Spinal cord (tissue), 10 donors: ENCODE measurements around the gene DNAJB9. TPM values are rescaled to one million over a fixed set of nuclear protein-coding genes. Genes with fewer than 3 reads are reported as not detected.

Source experiments
- DNase-seq, 6 donors: peaks; one replicate each; pipeline versions ENCODE4 v3.0.0 to v3.0.0-alpha.2; 2013 to 2015; ENCODE audit warnings: low spot score in 6 of 6, low read depth in 4 of 6
- H3K27ac ChIP-seq: one replicate; pipeline ENCODE4 v1.5.1; 2013; ENCODE audit warnings: low read depth, low read length, control low read depth
- H3K27me3 ChIP-seq: one replicate; pipeline ENCODE4 v1.6.1; 2013; ENCODE audit warnings: low read length; ENCODE audit not compliant: control insufficient read depth, insufficient read depth
- H3K36me3 ChIP-seq: one replicate; pipeline ENCODE4 v1.6.1; 2013; ENCODE audit warnings: low read length; ENCODE audit not compliant: control insufficient read depth, insufficient read depth
- H3K4me1 ChIP-seq: one replicate; pipeline ENCODE4 v1.6.1; 2013; ENCODE audit warnings: low read length; ENCODE audit not compliant: control insufficient read depth, insufficient read depth
- H3K4me3 ChIP-seq: one replicate; pipeline ENCODE4 v1.5.1; 2013; ENCODE audit warnings: low read depth, low read length, control low read depth
- H3K9me3 ChIP-seq: one replicate; pipeline ENCODE4 v1.6.1; 2013; ENCODE audit warnings: low read length; ENCODE audit not compliant: control insufficient read depth, insufficient read depth
- WGBS: methylation state at CpG from one replicate; pipeline ENCODE4 v1.1.5; 2013; ENCODE audit warnings: missing lambda C conversion rate; ENCODE audit not compliant: insufficient coverage; 5-methylcytosine and 5-hydroxymethylcytosine counted together
- polyA plus RNA-seq, 2 donors: library from polyadenylated mRNA; unstranded; fragments of 120-200 nt; gene quantifications; one replicate each; pipeline ENCODE4 v1.2.1, GENCODE V29; 2013; ENCODE audit not compliant: insufficient read length in 2 of 2
- total RNA-seq, 2 donors: library from RNA; depleted of rRNA in 1 of 2; stranded (reverse); fragments of 120-200 nt in 1 of 2; fragments of >200 nt in 1 of 2; gene quantifications; one replicate each; pipeline versions ENCODE4 v1.2.3 to v1.2.4, GENCODE V29; 2013 to 2014
- donor health status: healthy.

Gene DNAJB9
- total and polyA plus RNA-seq, 4 donors: 29.9 to 49.3 (median 32.6) TPM

GRCh38 chr7:108559253-108559652 lies 10.4 kb upstream of the DNAJB9 start:
- H3K27me3 ChIP-seq: no peaks in the 10 kb centered on the region
- H3K27ac ChIP-seq: no peak overlapping the region
- no peak for DNase-seq
- no peak overlapping the region for H3K4me3 ChIP-seq
- peaks cover 6% of the 10 kb centered on the region for H3K36me3 ChIP-seq
- peaks cover 11% of the 10 kb centered on the region for H3K9me3 ChIP-seq
- H3K4me1 ChIP-seq: no peaks in the 10 kb centered on the region
- WGBS: 92% methylated on average over 2 of the region's 4 CpGs

- Histone ChIP-seq H3K27me3 (no peaks in the 10 kb centered on the region), H3K36me3 (peaks cover 9% of the 10 kb centered on the region), H3K27ac (no peak overlapping the region), H3K9me3 (peaks cover 11% of the 10 kb centered on the region), H3K4me1 (no peaks in the 10 kb centered on the region), H3K4me3 (no peak overlapping the region)
- DNase-seq: no peak
- WGBS: 93% methylated on average over 2 of the region's 4 CpGs
These were observed 8.5 kb upstream of the DNAJB9 start for GRCh38 chr7:108561047-108561619.

DNA sequence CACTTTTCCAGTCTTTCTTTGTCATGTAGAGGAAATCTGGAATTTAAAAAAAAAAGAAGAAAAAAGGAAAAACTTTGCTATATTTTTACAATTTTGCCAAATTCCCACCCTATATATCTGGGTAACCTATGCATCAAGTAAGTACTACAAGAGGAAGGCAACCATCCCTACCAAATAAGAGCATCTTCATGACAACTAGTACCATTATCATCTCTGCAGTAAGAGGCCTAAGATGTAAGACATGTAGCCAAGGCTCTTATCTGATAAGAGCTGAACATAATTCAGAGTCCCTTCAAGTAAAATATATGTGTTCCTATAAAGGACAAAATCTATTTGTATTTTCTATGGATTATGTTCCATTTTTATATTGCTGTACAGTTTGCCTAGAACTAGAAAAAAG lies 3.7 kb upstream of the DNAJB9 start:
- Histone ChIP-seq H3K9me3 (no peaks in the 10 kb centered on the region), H3K27me3 (no peaks in the 10 kb centered on the region), H3K4me1 (peaks cover 5% of the 10 kb centered on the region), H3K36me3 (peaks cover 9% of the 10 kb centered on the region), H3K27ac (no peak overlapping the region), H3K4me3 (no peak overlapping the region)
- DNase-seq: no peak

GRCh38 chr7:108568801-108569380 lies 783 bp upstream of the DNAJB9 start:
- Histone ChIP-seq H3K36me3 (peaks cover 3% of the 10 kb centered on the region), H3K4me3 (peak overlapping the region; percentile 77), H3K4me1 (peaks cover 5% of the 10 kb centered on the region), H3K27ac (peak overlapping the region; percentile 97), H3K9me3 (no peaks in the 10 kb centered on the region), H3K27me3 (no peaks in the 10 kb centered on the region)
- no peak for DNase-seq
- WGBS: under 1% methylated on average over 13 of the region's 24 CpGs

GRCh38 chr7:108570146-108570755 lies 577 bp downstream of the DNAJB9 start:
- H3K4me3 ChIP-seq: peak overlapping the region; percentile 77
- no peaks in the 10 kb centered on the region for H3K9me3 ChIP-seq
- H3K36me3 ChIP-seq: peaks cover 4% of the 10 kb centered on the region
- peak in 3 of 6 donors; percentile 29 to 62 (median 52) for DNase-seq
- under 1% methylated on average over 28 of the region's 36 CpGs for WGBS
- no peaks in the 10 kb centered on the region for H3K27me3 ChIP-seq
- peaks cover 5% of the 10 kb centered on the region for H3K4me1 ChIP-seq
- H3K27ac ChIP-seq: peak overlapping the region; percentile 97

GRCh38 chr7:108572480-108572879 lies 2.8 kb downstream of the DNAJB9 start:
- WGBS: no CpG with 5 or more reads among the region's 2 CpGs

GRCh38 chr7:108575156-108575555 lies 5.5 kb downstream of the DNAJB9 start:
- Histone ChIP-seq H3K27ac (no peak overlapping the region), H3K36me3 (peaks cover 10% of the 10 kb centered on the region), H3K4me3 (no peak overlapping the region), H3K4me1 (no peaks in the 10 kb centered on the region), H3K27me3 (no peaks in the 10 kb centered on the region), H3K9me3 (peaks cover 5% of the 10 kb centered on the region)
- no CpG with 5 or more reads among the region's 2 CpGs for WGBS
- DNase-seq: no peak

More at GRCh38 chr7:108572480-108572879, 2.8 kb downstream of the DNAJB9 start:
- Histone ChIP-seq H3K36me3 (peaks cover 3% of the 10 kb centered on the region), H3K4me3 (no peak overlapping the region), H3K27ac (no peak overlapping the region), H3K27me3 (no peaks in the 10 kb centered on the region), H3K4me1 (peaks cover 5% of the 10 kb centered on the region), H3K9me3 (no peaks in the 10 kb centered on the region)
- DNase-seq: no peak

DNA sequence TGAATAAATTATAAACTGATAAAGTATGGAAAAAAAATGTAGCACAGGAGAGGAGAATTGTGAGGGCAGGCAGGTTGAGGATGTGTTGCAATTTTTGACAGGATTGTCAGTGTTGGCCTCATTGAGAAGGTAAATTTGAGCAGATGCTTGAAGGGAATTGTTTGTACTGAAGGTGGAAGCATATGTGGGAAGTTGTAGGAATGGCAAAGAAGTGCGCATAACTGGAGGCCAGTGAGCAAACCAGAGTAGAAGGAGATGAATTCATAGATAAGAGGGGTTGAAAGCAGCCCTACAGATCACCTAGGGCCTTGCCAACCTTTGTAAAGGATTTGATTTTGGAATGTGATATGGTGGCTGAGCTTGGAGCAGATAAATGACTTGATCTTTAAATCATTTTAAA lies 6.4 kb downstream of the DNAJB9 start:
- peaks cover 5% of the 10 kb centered on the region for H3K9me3 ChIP-seq
- DNase-seq: no peak
- H3K27ac ChIP-seq: no peak overlapping the region
- WGBS: 100% methylated on average over 1 of the region's 1 CpG
- no peak overlapping the region for H3K4me3 ChIP-seq
- H3K27me3 ChIP-seq: no peaks in the 10 kb centered on the region
- H3K4me1 ChIP-seq: no peaks in the 10 kb centered on the region
- H3K36me3 ChIP-seq: peaks cover 10% of the 10 kb centered on the region

DNA sequence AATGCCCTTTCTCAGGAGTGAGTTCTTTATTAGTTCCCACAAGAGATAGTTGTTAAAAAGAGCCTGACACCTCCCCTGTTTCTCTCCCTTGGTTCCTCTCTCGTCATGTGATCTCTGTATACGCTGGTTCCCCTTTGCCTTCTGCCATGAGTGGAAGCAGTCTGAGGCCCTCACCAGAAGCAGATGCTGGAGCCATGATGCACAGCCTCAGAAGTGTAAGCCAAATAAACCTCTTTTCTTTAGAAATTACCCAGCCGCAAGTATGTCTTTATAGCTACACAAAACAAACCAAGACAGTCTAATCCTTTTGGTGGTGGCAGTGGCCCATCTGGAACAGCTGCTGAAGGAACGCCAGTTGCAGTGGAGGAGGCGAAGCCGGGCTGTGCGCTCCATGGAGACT lies 9.3 kb downstream of the DNAJB9 start:
- DNase-seq: no peak
- H3K36me3 ChIP-seq: peaks cover 10% of the 10 kb centered on the region
- H3K27me3 ChIP-seq: no peaks in the 10 kb centered on the region
- peaks cover 5% of the 10 kb centered on the region for H3K9me3 ChIP-seq
- H3K27ac ChIP-seq: no peak overlapping the region
- 90% methylated on average over 7 of the region's 7 CpGs for WGBS
- H3K4me1 ChIP-seq: no peaks in the 10 kb centered on the region
- H3K4me3 ChIP-seq: no peak overlapping the region

GRCh38 chr7:108580298-108580697 lies 10.6 kb downstream of the DNAJB9 start:
- no peaks in the 10 kb centered on the region for H3K4me1 ChIP-seq
- H3K27ac ChIP-seq: no peak overlapping the region
- no peaks in the 10 kb centered on the region for H3K27me3 ChIP-seq
- peaks cover 7% of the 10 kb centered on the region for H3K36me3 ChIP-seq
- peaks cover 5% of the 10 kb centered on the region for H3K9me3 ChIP-seq
- DNase-seq: no peak
- 67% methylated on average over 4 of the region's 6 CpGs for WGBS
- no peak overlapping the region for H3K4me3 ChIP-seq
